ENCODE data around the gene CDC42EP2. TPM values are rescaled to one million over a fixed set of nuclear protein-coding genes. Genes with fewer than 3 reads are reported as not detected.

The CDC42EP2 gene
- polyA plus RNA-seq, 4 donors = 10.4 to 39.4 (median 25.7) TPM

- FAIRE-seq = no peak
These were observed 38.1 kb downstream of the CDC42EP2 start for GRCh38 chr11:65352783-65353182.

GRCh38 chr11:65353376-65353775 lies 38.7 kb downstream of the CDC42EP2 start:
- Histone ChIP-seq H3K36me3 (ENCODE audit: control insufficient read depth in 3 of 3, insufficient read depth in 2 of 3, low read depth in 1 of 3, low read length in 3 of 3) (peaks cover 6 to 41% (median 15%) of the 10 kb centered on the region in 3 donors), H3K27me3 (ENCODE audit: control insufficient read depth in 3 of 3, insufficient read depth in 3 of 3, low read length in 3 of 3) (peaks cover 0 to 14% (median 0%) of the 10 kb centered on the region in 3 donors), H3K4me1 (ENCODE audit: control insufficient read depth in 3 of 3, insufficient read depth in 2 of 3, low read depth in 1 of 3, low read length in 2 of 3) (peaks cover 4 to 36% (median 10%) of the 10 kb centered on the region in 3 donors), H3K4me3 (ENCODE audit: low read depth in 1 of 3, low read length in 3 of 3) (no peak overlapping the region), H3K27ac (ENCODE audit: low read depth in 1 of 3, low read length in 2 of 3) (no peak overlapping the region), H3K9me3 (ENCODE audit: control insufficient read depth in 2 of 2, insufficient read depth in 1 of 2, low read depth in 1 of 2, low read length in 1 of 2) (no peaks in the 10 kb centered on the region)
- FAIRE-seq (no peak), DNase-seq (no peak)
- 85 to 90% (median 88%) methylated on average over 7 of the region's 7 CpGs for WGBS, 3 donors

More at GRCh38 chr11:65352783-65353182, 38.1 kb downstream of the CDC42EP2 start:
- peaks cover 0 to 14% (median 0%) of the 10 kb centered on the region in 3 donors for H3K27me3 ChIP-seq (ENCODE audit: control insufficient read depth in 3 of 3, insufficient read depth in 3 of 3, low read length in 3 of 3)
- peaks cover 4 to 30% (median 10%) of the 10 kb centered on the region in 3 donors for H3K4me1 ChIP-seq (ENCODE audit: control insufficient read depth in 3 of 3, insufficient read depth in 2 of 3, low read depth in 1 of 3, low read length in 2 of 3)
- no peak overlapping the region for H3K4me3 ChIP-seq (ENCODE audit: low read depth in 1 of 3, low read length in 3 of 3)
- 72 to 87% (median 86%) methylated on average over 3 of the region's 3 CpGs for WGBS, 3 donors
- H3K27ac ChIP-seq (ENCODE audit: low read depth in 1 of 3, low read length in 2 of 3) = no peak overlapping the region
- DNase-seq = no peak
- H3K36me3 ChIP-seq (ENCODE audit: control insufficient read depth in 3 of 3, insufficient read depth in 2 of 3, low read depth in 1 of 3, low read length in 3 of 3) = peaks cover 6 to 47% (median 17%) of the 10 kb centered on the region in 3 donors
- no peaks in the 10 kb centered on the region for H3K9me3 ChIP-seq (ENCODE audit: control insufficient read depth in 2 of 2, insufficient read depth in 1 of 2, low read depth in 1 of 2, low read length in 1 of 2)

GRCh38 chr11:65353900-65354264 lies 39.2 kb downstream of the CDC42EP2 start:
- Histone ChIP-seq H3K9me3 (ENCODE audit: control insufficient read depth in 2 of 2, insufficient read depth in 1 of 2, low read depth in 1 of 2, low read length in 1 of 2) (no peaks in the 10 kb centered on the region), H3K4me1 (ENCODE audit: control insufficient read depth in 3 of 3, insufficient read depth in 2 of 3, low read depth in 1 of 3, low read length in 2 of 3) (peaks cover 4 to 41% (median 10%) of the 10 kb centered on the region in 3 donors), H3K27me3 (ENCODE audit: control insufficient read depth in 3 of 3, insufficient read depth in 3 of 3, low read length in 3 of 3) (peaks cover 0 to 14% (median 0%) of the 10 kb centered on the region in 3 donors), H3K4me3 (ENCODE audit: low read depth in 1 of 3, low read length in 3 of 3) (peak overlapping the region in 2 of 3 donors; percentile 45 to 68), H3K36me3 (ENCODE audit: control insufficient read depth in 3 of 3, insufficient read depth in 2 of 3, low read depth in 1 of 3, low read length in 3 of 3) (peaks cover 6 to 36% (median 13%) of the 10 kb centered on the region in 3 donors), H3K27ac (ENCODE audit: low read depth in 1 of 3, low read length in 2 of 3) (peak overlapping the region in 2 of 3 donors; percentile 29 to 34)
- FAIRE-seq (no peak), DNase-seq (no peak)
- 24 to 40% (median 25%) methylated on average over 16 of the region's 16 CpGs for WGBS, 3 donors

- DNase-seq = peak; percentile 97 to 99
- Histone ChIP-seq H3K4me3 (ENCODE audit: low read depth in 1 of 3, low read length in 3 of 3) (peak within 1 kb of the TSS; percentile 47 to 68 (median 59)), H3K4me1 (ENCODE audit: control insufficient read depth in 3 of 3, insufficient read depth in 2 of 3, low read depth in 1 of 3, low read length in 2 of 3) (peaks cover 4 to 44% (median 11%) of the 10 kb centered on the region in 3 donors), H3K9me3 (ENCODE audit: control insufficient read depth in 2 of 2, insufficient read depth in 1 of 2, low read depth in 1 of 2, low read length in 1 of 2) (no peaks in the 10 kb centered on the region), H3K27me3 (ENCODE audit: control insufficient read depth in 3 of 3, insufficient read depth in 3 of 3, low read length in 3 of 3) (peaks cover 0 to 14% (median 0%) of the 10 kb centered on the region in 3 donors), H3K27ac (ENCODE audit: low read depth in 1 of 3, low read length in 2 of 3) (peak within 1 kb of the TSS; percentile 30 to 79 (median 34)), H3K36me3 (ENCODE audit: control insufficient read depth in 3 of 3, insufficient read depth in 2 of 3, low read depth in 1 of 3, low read length in 3 of 3) (peaks cover 6 to 31% (median 9%) of the 10 kb centered on the region in 3 donors)
- FAIRE-seq = no peak
- 0 to 1% (median 0%) methylated on average over 50 to 79 of the region's 79 CpGs for WGBS, 3 donors
These were observed 39.8 kb downstream of the CDC42EP2 start, which contains the start of gene TIGD3 for GRCh38 chr11:65354265-65355012. Gene TIGD3, plus strand, starts transcription at chr11:65354751. Its CDS starts 1,058 bp downstream, at chr11:65355809.

GRCh38 chr11:65355013-65355775 lies 40.5 kb downstream of the CDC42EP2 start:
- WGBS, 3 donors = 2 to 3% (median 2%) methylated on average over 36 to 47 of the region's 47 CpGs
- no peaks in the 10 kb centered on the region for H3K9me3 ChIP-seq (ENCODE audit: control insufficient read depth in 2 of 2, insufficient read depth in 1 of 2, low read depth in 1 of 2, low read length in 1 of 2)
- peaks cover 6 to 24% (median 9%) of the 10 kb centered on the region in 3 donors for H3K36me3 ChIP-seq (ENCODE audit: control insufficient read depth in 3 of 3, insufficient read depth in 2 of 3, low read depth in 1 of 3, low read length in 3 of 3)
- DNase-seq = peak; percentile 51 to 64
- FAIRE-seq = no peak
- peaks cover 0 to 14% (median 0%) of the 10 kb centered on the region in 3 donors for H3K27me3 ChIP-seq (ENCODE audit: control insufficient read depth in 3 of 3, insufficient read depth in 3 of 3, low read length in 3 of 3)
- H3K27ac ChIP-seq (ENCODE audit: low read depth in 1 of 3, low read length in 2 of 3) = peak overlapping the region; percentile 24 to 79 (median 30)
- H3K4me1 ChIP-seq (ENCODE audit: control insufficient read depth in 3 of 3, insufficient read depth in 2 of 3, low read depth in 1 of 3, low read length in 2 of 3) = peaks cover 4 to 51% (median 15%) of the 10 kb centered on the region in 3 donors
- peak overlapping the region; percentile 47 to 68 (median 59) for H3K4me3 ChIP-seq (ENCODE audit: low read depth in 1 of 3, low read length in 3 of 3)

GRCh38 chr11:65355776-65356393 lies 41.2 kb downstream of the CDC42EP2 start:
- peaks cover 0 to 14% (median 0%) of the 10 kb centered on the region in 3 donors for H3K27me3 ChIP-seq (ENCODE audit: control insufficient read depth in 3 of 3, insufficient read depth in 3 of 3, low read length in 3 of 3)
- H3K4me1 ChIP-seq (ENCODE audit: control insufficient read depth in 3 of 3, insufficient read depth in 2 of 3, low read depth in 1 of 3, low read length in 2 of 3) = peaks cover 4 to 51% (median 15%) of the 10 kb centered on the region in 3 donors
- 52 to 71% (median 65%) methylated on average over 35 of the region's 35 CpGs for WGBS, 3 donors
- DNase-seq (peak in 1 of 2 donors; percentile 62), FAIRE-seq (no peak)
- H3K4me3 ChIP-seq (ENCODE audit: low read depth in 1 of 3, low read length in 3 of 3) = peak overlapping the region in 2 of 3 donors; percentile 47 to 68
- no peaks in the 10 kb centered on the region for H3K9me3 ChIP-seq (ENCODE audit: control insufficient read depth in 2 of 2, insufficient read depth in 1 of 2, low read depth in 1 of 2, low read length in 1 of 2)
- H3K36me3 ChIP-seq (ENCODE audit: control insufficient read depth in 3 of 3, insufficient read depth in 2 of 3, low read depth in 1 of 3, low read length in 3 of 3) = peaks cover 4 to 19% (median 5%) of the 10 kb centered on the region in 3 donors
- peak overlapping the region in 1 of 3 donors; percentile 18 for H3K27ac ChIP-seq (ENCODE audit: low read depth in 1 of 3, low read length in 2 of 3)

- no peak overlapping the region for H3K4me3 ChIP-seq (ENCODE audit: low read depth in 1 of 3, low read length in 3 of 3)
These were observed 41.8 kb downstream of the CDC42EP2 start for GRCh38 chr11:65356394-65356972.

More at GRCh38 chr11:65356394-65356972, 41.8 kb downstream of the CDC42EP2 start:
- Histone ChIP-seq H3K27ac (ENCODE audit: low read depth in 1 of 3, low read length in 2 of 3) (no peak overlapping the region), H3K4me1 (ENCODE audit: control insufficient read depth in 3 of 3, insufficient read depth in 2 of 3, low read depth in 1 of 3, low read length in 2 of 3) (peaks cover 4 to 51% (median 15%) of the 10 kb centered on the region in 3 donors), H3K36me3 (ENCODE audit: control insufficient read depth in 3 of 3, insufficient read depth in 2 of 3, low read depth in 1 of 3, low read length in 3 of 3) (peaks cover 3 to 16% (median 5%) of the 10 kb centered on the region in 3 donors), H3K27me3 (ENCODE audit: control insufficient read depth in 3 of 3, insufficient read depth in 3 of 3, low read length in 3 of 3) (peaks cover 0 to 14% (median 0%) of the 10 kb centered on the region in 3 donors), H3K9me3 (ENCODE audit: control insufficient read depth in 2 of 2, insufficient read depth in 1 of 2, low read depth in 1 of 2, low read length in 1 of 2) (no peaks in the 10 kb centered on the region)
- no peak for FAIRE-seq
- WGBS, 3 donors = 89 to 91% (median 90%) methylated on average over 29 to 30 of the region's 30 CpGs
- DNase-seq = no peak
